PC-9 (cell line): ENCODE results near the gene CCDC28B. TPM values are rescaled to one million over a fixed set of nuclear protein-coding genes. Genes with fewer than 3 reads are reported as not detected.
A peak's percentile ranks its signal among the peaks of the same experiment; 100 is the strongest.

Source experiments
- BruUV-seq: library from RNA; stranded (reverse); fragments of 400-500 nt; replicated peaks from 2 replicates; lab custom pipeline; 2021; lab: Mats Ljungman, UMichigan
- CTCF ChIA-PET: fragments of 300-600 bp; sonication (Branson Sonifier 250); formaldehyde crosslinking; loops from one replicate; lab custom pipeline; 2022; ENCODE audit warnings: antibody characterized with exemption; lab: Charles Lee
- POLR2A ChIA-PET: fragments of 300-600 bp; sonication (Branson Sonifier 250); formaldehyde crosslinking; loops from one replicate; lab custom pipeline; 2022; ENCODE audit warnings: antibody characterized with exemption; ENCODE audit not compliant: unreplicated experiment; lab: Charles Lee
- DNase-seq, 2 experiments: peaks; one replicate each; pipeline versions ENCODE4 v3.0.0 to v3.0.0-alpha.2; 2015 to 2022; ENCODE audit warnings: mixed read lengths in 1 of 2
- H2AFZ ChIP-seq: fragments of 200-600 bp; sonication (generic); 2 replicates; pipeline ENCODE4 v1.8.1; 2017; ENCODE audit warnings: antibody characterized with exemption
- H3F3A ChIP-seq: fragments of 200-600 bp; sonication (generic); 2 replicates; pipeline ENCODE4 v1.8.1; 2017; ENCODE audit warnings: antibody characterized with exemption, mild to moderate bottlenecking, low read depth; ENCODE audit not compliant: insufficient read depth
- H3K27ac ChIP-seq: fragments of 200-600 bp; sonication (generic); 2 replicates; pipeline ENCODE4 v1.6.1; 2016; ENCODE audit warnings: mixed run types
- H3K27me3 ChIP-seq: fragments of 200-600 bp; sonication (generic); 2 replicates; pipeline ENCODE4 v1.6.1; 2016; ENCODE audit warnings: low read depth, mixed run types; ENCODE audit not compliant: insufficient read depth
- H3K36me3 ChIP-seq: fragments of 200-600 bp; sonication (generic); 2 replicates; pipeline ENCODE4 v1.6.1; 2016; ENCODE audit warnings: low read depth, mixed run types
- H3K4me1 ChIP-seq: fragments of 200-600 bp; sonication (generic); replicated peaks from 2 replicates; pipeline ENCODE4 v1.6.1; 2016; ENCODE audit warnings: mixed run types; ENCODE audit not compliant: insufficient read depth
- H3K4me2 ChIP-seq: fragments of 200-600 bp; sonication (generic); 2 replicates; pipeline ENCODE4 v1.6.1; 2017; ENCODE audit warnings: mixed run types
- H3K4me3 ChIP-seq: fragments of 200-600 bp; sonication (generic); 2 replicates; pipeline ENCODE4 v1.6.1; 2016; ENCODE audit warnings: mixed run types
- H3K79me2 ChIP-seq: fragments of 200-600 bp; sonication (generic); 2 replicates; pipeline ENCODE4 v1.6.1; 2017; ENCODE audit warnings: low read depth, mixed run types
- H3K9me2 ChIP-seq: fragments of 200-600 bp; sonication (generic); 2 replicates; pipeline ENCODE4 v1.8.1; 2017; ENCODE audit warnings: mild to moderate bottlenecking; ENCODE audit not compliant: insufficient read depth
- H3K9me3 ChIP-seq: fragments of 200-600 bp; sonication (generic); 2 replicates; pipeline ENCODE4 v1.8.1; 2016; ENCODE audit warnings: low read depth; ENCODE audit not compliant: insufficient read depth
- H4K20me1 ChIP-seq: fragments of 200-600 bp; sonication (generic); 2 replicates; pipeline ENCODE4 v1.8.1; 2017; ENCODE audit not compliant: insufficient read depth
- CTCF ChIP-seq: fragments of 200-600 bp; sonication (generic); conservative IDR thresholded peaks from 2 replicates; pipeline ENCODE4 v1.6.1; 2017; ENCODE audit warnings: mixed run types, antibody characterized with exemption, mild to moderate bottlenecking, moderate library complexity
- EZH2 ChIP-seq: fragments of 200-600 bp; sonication (generic); IDR thresholded peaks from 2 replicates; pipeline ENCODE4 v1.8.0; 2017; ENCODE audit warnings: antibody characterized with exemption, low read depth
- intact Hi-C: fragments of 100-400 bp; cut with micrococcal nuclease; formaldehyde crosslinking; loops from one replicate; pipeline ENCODE4 v1.10.0; 2022; ENCODE audit not compliant: unreplicated experiment
- total RNA-seq: library from RNA; stranded (reverse); gene quantifications from 2 replicates; pipeline ENCODE4 v1.2.3, GENCODE V29; 2021

The CCDC28B gene
- total RNA-seq, 1 experiment from 2014 or later, result 4.4 TPM

GRCh38 chr1:32198237-32199042 is 2.0 kb upstream of the CCDC28B start:
- Histone ChIP-seq H3K4me3 (no peak overlapping the region), H4K20me1 (peaks cover 2% of the 10 kb centered on the region), H2AFZ (no peak overlapping the region), H3K27ac (no peak overlapping the region), H3F3A (peaks cover 50% of the 10 kb centered on the region), H3K79me2 (no peaks in the 10 kb centered on the region), H3K9me2 (no peaks in the 10 kb centered on the region), H3K4me1 (no peaks in the 10 kb centered on the region), H3K9me3 (no peaks in the 10 kb centered on the region), H3K36me3 (peaks cover 11% of the 10 kb centered on the region; the same call in 1 of the 2 replicates), H3K4me2 (no peak overlapping the region), H3K27me3 (no peaks in the 10 kb centered on the region)
- ChIA-PET POLR2A (no interaction called here), CTCF (no interaction called here)
- TF ChIP-seq CTCF (no peak), EZH2 (no peak)
- no TSS peak for BruUV-seq
- intact Hi-C loops, result no loop called here
- DNase-seq, result no peak

- H3K9me3 ChIP-seq, result no peaks in the 10 kb centered on the region
- peaks cover 2% of the 10 kb centered on the region for H4K20me1 ChIP-seq
- H3K4me1 ChIP-seq, result no peaks in the 10 kb centered on the region
- H3K36me3 ChIP-seq, result peaks cover 11% of the 10 kb centered on the region; the same call in 1 of the 2 replicates
- H3K4me3 ChIP-seq, result no peak overlapping the region
- H3F3A ChIP-seq, result peaks cover 51% of the 10 kb centered on the region
- H3K79me2 ChIP-seq, result no peaks in the 10 kb centered on the region
- H2AFZ ChIP-seq, result no peak overlapping the region
- CTCF ChIA-PET, result no interaction called here
- intact Hi-C loops, result no loop called here
- H3K27me3 ChIP-seq, result no peaks in the 10 kb centered on the region
- POLR2A ChIA-PET, result interaction anchor here (0.8 kb wide), 1 partner anchor 20 kb away, joined by 11 read pairs; the partner anchor contains the start of gene TXLNA
- DNase-seq, result no peak
- H3K27ac ChIP-seq, result no peak overlapping the region
- no peak overlapping the region for H3K4me2 ChIP-seq
- H3K9me2 ChIP-seq, result no peaks in the 10 kb centered on the region
- TF ChIP-seq EZH2 (no peak), CTCF (no peak)
- no TSS peak for BruUV-seq
These were observed 1.2 kb upstream of the CCDC28B start for GRCh38 chr1:32199043-32199716.

- ChIA-PET POLR2A (interaction anchor here (0.6 to 0.8 kb wide), 2 partner anchors 20 to 1447 kb away, joined by 4 to 11 read pairs; partner anchors contain the start of gene TXLNA), CTCF (interaction anchor here (1.0 kb wide), 1 partner anchor 122 kb away, joined by 3 read pairs; no protein-coding TSS in a partner anchor)
- H2AFZ ChIP-seq, result no peak overlapping the region
- H3K4me2 ChIP-seq, result peak overlapping the region; percentile 80; the same call in 1 of the 2 replicates
- no peaks in the 10 kb centered on the region for H3K9me2 ChIP-seq
- DNase-seq, result no peak
- H4K20me1 ChIP-seq, result peaks cover 2% of the 10 kb centered on the region
- BruUV-seq, result no TSS peak
- intact Hi-C loops, result no loop called here
- H3K9me3 ChIP-seq, result no peaks in the 10 kb centered on the region
- peaks cover 11% of the 10 kb centered on the region; the same call in 1 of the 2 replicates for H3K36me3 ChIP-seq
- no peak overlapping the region for H3K27ac ChIP-seq
- H3K27me3 ChIP-seq, result no peaks in the 10 kb centered on the region
- no peaks in the 10 kb centered on the region for H3K79me2 ChIP-seq
- peaks cover 56% of the 10 kb centered on the region for H3F3A ChIP-seq
- H3K4me3 ChIP-seq, result no peak overlapping the region
- TF ChIP-seq EZH2 (no peak), CTCF (no peak)
- 0 out of 2 replicates have a peak, but pooled peaks cover under 1% of the 10 kb centered on the region for H3K4me1 ChIP-seq
These were observed 700 bp upstream of the CCDC28B start for GRCh38 chr1:32199717-32200072.
